NB4 (cell line): Measurements from ENCODE around the gene OLIG2.

Source experiments
- DNase-seq: peaks from one replicate; pipeline ENCODE4 v3.0.0; 2010; ENCODE audit warnings: low read depth
- H3K4me3 ChIP-seq: one replicate; pipeline ENCODE4 v1.5.1; 2011; ENCODE audit warnings: mild to moderate bottlenecking, low read depth, low read length, moderate library complexity
- CTCF ChIP-seq: IDR thresholded peaks from one replicate; pipeline ENCODE4 v1.5.1; 2012; ENCODE audit warnings: low read depth, low read length
- MAX ChIP-seq: IDR thresholded peaks from 2 replicates; pipeline ENCODE4 v1.6.1; 2011; ENCODE audit warnings: low read depth, low read length
- MYC ChIP-seq: IDR thresholded peaks from 2 replicates; pipeline ENCODE4 v1.6.1; 2011; ENCODE audit warnings: low read depth, low read length
- POLR2A ChIP-seq: IDR thresholded peaks from 2 replicates; pipeline ENCODE4 v1.6.1; 2011; ENCODE audit warnings: mild to moderate bottlenecking; ENCODE audit not compliant: insufficient read length; ENCODE audit errors: extremely low read depth

OLIG2 gene

GRCh38 chr21:33033094-33033951, 7.6 kb downstream of the OLIG2 start:
- no peak overlapping the region for H3K4me3 ChIP-seq
- TF ChIP-seq MAX (no peak), MYC (no peak), CTCF (no peak), POLR2A (no peak)
- DNase-seq = no peak

GRCh38 chr21:33033961-33034413, 8.3 kb downstream of the OLIG2 start:
- TF ChIP-seq POLR2A (no peak), CTCF (no peak), MAX (no peak), MYC (no peak)
- H3K4me3 ChIP-seq = no peak overlapping the region
- DNase-seq = no peak

- DNase-seq = no peak
- H3K4me3 ChIP-seq = no peak overlapping the region
- TF ChIP-seq CTCF (no peak), MAX (no peak), POLR2A (no peak), MYC (no peak)
These were observed 9.4 kb downstream of the OLIG2 start for GRCh38 chr21:33035147-33035546.

GRCh38 chr21:33036430-33037162, 10.9 kb downstream of the OLIG2 start:
- TF ChIP-seq MAX (peak; percentile 88), MYC (peak; percentile 92), POLR2A (no peak), CTCF (no peak)
- peak; percentile 97 for DNase-seq
- no peak overlapping the region for H3K4me3 ChIP-seq

- no peak overlapping the region for H3K4me3 ChIP-seq
- TF ChIP-seq POLR2A (no peak), CTCF (no peak), MAX (no peak), MYC (no peak)
- DNase-seq = no peak
These were observed 11.8 kb downstream of the OLIG2 start for GRCh38 chr21:33037501-33037900.
